ENCODE measurements around the gene DHX9.

DNA sequence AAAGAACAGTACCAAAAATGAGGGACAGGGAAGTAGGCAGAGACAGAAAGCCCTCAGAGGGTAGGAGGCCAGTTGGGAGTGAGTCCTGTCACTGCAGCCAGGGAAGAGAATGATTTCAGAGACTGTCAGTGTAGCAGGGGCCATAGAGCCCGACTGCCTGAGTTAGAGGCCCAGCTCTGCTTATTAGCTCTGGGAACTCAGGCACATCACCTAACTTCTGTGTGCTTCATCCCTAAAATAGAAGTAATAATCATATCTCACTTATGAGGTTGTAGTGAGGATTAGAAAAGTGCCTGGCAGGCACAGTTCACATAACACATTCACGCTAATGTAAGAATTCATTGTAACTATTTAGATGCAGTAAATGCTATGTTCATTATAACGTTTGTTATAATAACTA, 31.2 kb upstream of the DHX9 start:
- TF ChIP-seq, protein P1, sequence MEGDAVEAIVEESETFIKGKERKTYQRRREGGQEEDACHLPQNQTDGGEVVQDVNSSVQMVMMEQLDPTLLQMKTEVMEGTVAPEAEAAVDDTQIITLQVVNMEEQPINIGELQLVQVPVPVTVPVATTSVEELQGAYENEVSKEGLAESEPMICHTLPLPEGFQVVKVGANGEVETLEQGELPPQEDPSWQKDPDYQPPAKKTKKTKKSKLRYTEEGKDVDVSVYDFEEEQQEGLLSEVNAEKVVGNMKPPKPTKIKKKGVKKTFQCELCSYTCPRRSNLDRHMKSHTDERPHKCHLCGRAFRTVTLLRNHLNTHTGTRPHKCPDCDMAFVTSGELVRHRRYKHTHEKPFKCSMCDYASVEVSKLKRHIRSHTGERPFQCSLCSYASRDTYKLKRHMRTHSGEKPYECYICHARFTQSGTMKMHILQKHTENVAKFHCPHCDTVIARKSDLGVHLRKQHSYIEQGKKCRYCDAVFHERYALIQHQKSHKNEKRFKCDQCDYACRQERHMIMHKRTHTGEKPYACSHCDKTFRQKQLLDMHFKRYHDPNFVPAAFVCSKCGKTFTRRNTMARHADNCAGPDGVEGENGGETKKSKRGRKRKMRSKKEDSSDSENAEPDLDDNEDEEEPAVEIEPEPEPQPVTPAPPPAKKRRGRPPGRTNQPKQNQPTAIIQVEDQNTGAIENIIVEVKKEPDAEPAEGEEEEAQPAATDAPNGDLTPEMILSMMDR (IDR thresholded peaks at IDR 0.05): no peak
- TF ChIP-seq POLR2A (IDR thresholded peaks at IDR 0.05): no peak
